ENCODE data around the gene CAMTA1. TPM values are rescaled to one million over a fixed set of nuclear protein-coding genes. Genes with fewer than 3 reads are reported as not detected.

The CAMTA1 gene
- polyA plus RNA-seq, 1 donor from 2014 or later = 162 TPM

GRCh38 chr1:6801966-6802365 lies 16.7 kb downstream of the CAMTA1 start:
- no peak overlapping the region for H3K9ac ChIP-seq (ENCODE audit: low read length)
- no peaks in the 10 kb centered on the region for H3K27me3 ChIP-seq (ENCODE audit: insufficient read depth, low read depth, low read length)
- no peak overlapping the region for H3K4me2 ChIP-seq (ENCODE audit: low read length)
- H3K79me2 ChIP-seq (replicated peaks; ENCODE audit: insufficient read depth, low read length) = peaks cover 51% of the 10 kb centered on the region
- H2AFZ ChIP-seq (ENCODE audit: low read depth, low read length) = no peak overlapping the region
- H4K20me1 ChIP-seq (ENCODE audit: insufficient read depth) = no peaks in the 10 kb centered on the region
- TF ChIP-seq RAD21 (conservative IDR thresholded peaks at IDR 0.05) (no peak), POLR2AphosphoS5 (IDR thresholded peaks at IDR 0.05) (no peak), SMC3 (conservative IDR thresholded peaks at IDR 0.05; ENCODE audit: poor library complexity) (no peak), EZH2 (IDR thresholded peaks at IDR 0.05; ENCODE audit: borderline replicate concordance, insufficient read depth, low read length, poor library complexity, severe bottlenecking) (no peak), MXI1 (conservative IDR thresholded peaks at IDR 0.05; ENCODE audit: poor library complexity, severe bottlenecking) (no peak), CTCF (IDR thresholded peaks at IDR 0.05; ENCODE audit: poor library complexity, severe bottlenecking) (no peak), TAF1 (IDR thresholded peaks at IDR 0.05; ENCODE audit: low read depth) (no peak), EP300 (conservative IDR thresholded peaks at IDR 0.05; ENCODE audit: poor library complexity, severe bottlenecking) (no peak)
- TF ChIP-seq, protein P1, sequence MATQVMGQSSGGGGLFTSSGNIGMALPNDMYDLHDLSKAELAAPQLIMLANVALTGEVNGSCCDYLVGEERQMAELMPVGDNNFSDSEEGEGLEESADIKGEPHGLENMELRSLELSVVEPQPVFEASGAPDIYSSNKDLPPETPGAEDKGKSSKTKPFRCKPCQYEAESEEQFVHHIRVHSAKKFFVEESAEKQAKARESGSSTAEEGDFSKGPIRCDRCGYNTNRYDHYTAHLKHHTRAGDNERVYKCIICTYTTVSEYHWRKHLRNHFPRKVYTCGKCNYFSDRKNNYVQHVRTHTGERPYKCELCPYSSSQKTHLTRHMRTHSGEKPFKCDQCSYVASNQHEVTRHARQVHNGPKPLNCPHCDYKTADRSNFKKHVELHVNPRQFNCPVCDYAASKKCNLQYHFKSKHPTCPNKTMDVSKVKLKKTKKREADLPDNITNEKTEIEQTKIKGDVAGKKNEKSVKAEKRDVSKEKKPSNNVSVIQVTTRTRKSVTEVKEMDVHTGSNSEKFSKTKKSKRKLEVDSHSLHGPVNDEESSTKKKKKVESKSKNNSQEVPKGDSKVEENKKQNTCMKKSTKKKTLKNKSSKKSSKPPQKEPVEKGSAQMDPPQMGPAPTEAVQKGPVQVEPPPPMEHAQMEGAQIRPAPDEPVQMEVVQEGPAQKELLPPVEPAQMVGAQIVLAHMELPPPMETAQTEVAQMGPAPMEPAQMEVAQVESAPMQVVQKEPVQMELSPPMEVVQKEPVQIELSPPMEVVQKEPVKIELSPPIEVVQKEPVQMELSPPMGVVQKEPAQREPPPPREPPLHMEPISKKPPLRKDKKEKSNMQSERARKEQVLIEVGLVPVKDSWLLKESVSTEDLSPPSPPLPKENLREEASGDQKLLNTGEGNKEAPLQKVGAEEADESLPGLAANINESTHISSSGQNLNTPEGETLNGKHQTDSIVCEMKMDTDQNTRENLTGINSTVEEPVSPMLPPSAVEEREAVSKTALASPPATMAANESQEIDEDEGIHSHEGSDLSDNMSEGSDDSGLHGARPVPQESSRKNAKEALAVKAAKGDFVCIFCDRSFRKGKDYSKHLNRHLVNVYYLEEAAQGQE (IDR thresholded peaks at IDR 0.05; ENCODE audit: borderline replicate concordance) = no peak
- no peak overlapping the region for H3K4me3 ChIP-seq (ENCODE audit: low read length)
- H3K9me3 ChIP-seq (ENCODE audit: low read length) = no peaks in the 10 kb centered on the region
- H3K27ac ChIP-seq (ENCODE audit: low read length) = no peak overlapping the region
- no peaks in the 10 kb centered on the region for H3F3A ChIP-seq (ENCODE audit: insufficient read depth, low read length, poor library complexity, severe bottlenecking)
- H3K9me2 ChIP-seq (ENCODE audit: insufficient read depth, low read length) = no peaks in the 10 kb centered on the region
- H3K36me3 ChIP-seq (ENCODE audit: insufficient read depth, low read length) = no peaks in the 10 kb centered on the region

DNA sequence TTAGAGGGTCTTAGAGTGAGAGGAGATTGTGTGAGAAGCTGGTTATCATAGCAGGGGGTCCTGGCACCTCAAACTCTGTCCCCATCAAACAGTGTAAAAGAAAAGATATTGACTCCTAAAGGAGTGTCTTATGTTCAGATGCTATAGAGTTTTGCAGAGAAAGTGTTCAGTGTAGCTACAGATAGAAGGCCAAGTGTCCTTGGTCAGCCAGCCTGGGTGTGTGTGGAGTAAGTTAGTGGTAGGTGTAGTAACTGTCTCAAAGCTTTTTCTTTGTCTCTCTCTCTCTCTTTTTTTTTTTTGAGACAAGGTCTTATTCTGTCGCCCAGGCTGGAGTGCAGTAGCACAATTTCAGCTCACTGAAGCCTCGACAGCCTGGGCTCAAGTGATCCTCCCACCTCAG lies 17.2 kb downstream of the CAMTA1 start:
- H4K20me1 ChIP-seq (ENCODE audit: insufficient read depth) = no peaks in the 10 kb centered on the region
- H3K27ac ChIP-seq (ENCODE audit: low read length) = no peak overlapping the region
- H3K9me3 ChIP-seq (ENCODE audit: low read length) = no peaks in the 10 kb centered on the region
- H3K27me3 ChIP-seq (ENCODE audit: insufficient read depth, low read depth, low read length) = no peaks in the 10 kb centered on the region
- H3K9me2 ChIP-seq (ENCODE audit: insufficient read depth, low read length) = no peaks in the 10 kb centered on the region
- H3K4me2 ChIP-seq (ENCODE audit: low read length) = no peak overlapping the region
- no peak overlapping the region for H2AFZ ChIP-seq (ENCODE audit: low read depth, low read length)
- H3K79me2 ChIP-seq (replicated peaks; ENCODE audit: insufficient read depth, low read length) = peaks cover 53% of the 10 kb centered on the region
- no peaks in the 10 kb centered on the region for H3K36me3 ChIP-seq (ENCODE audit: insufficient read depth, low read length)
- TF ChIP-seq POLR2AphosphoS5 (IDR thresholded peaks at IDR 0.05) (no peak), EP300 (conservative IDR thresholded peaks at IDR 0.05; ENCODE audit: poor library complexity, severe bottlenecking) (no peak), EZH2 (IDR thresholded peaks at IDR 0.05; ENCODE audit: borderline replicate concordance, insufficient read depth, low read length, poor library complexity, severe bottlenecking) (no peak), RAD21 (conservative IDR thresholded peaks at IDR 0.05) (no peak), CTCF (IDR thresholded peaks at IDR 0.05; ENCODE audit: poor library complexity, severe bottlenecking) (no peak), SMC3 (conservative IDR thresholded peaks at IDR 0.05; ENCODE audit: poor library complexity) (no peak), MXI1 (conservative IDR thresholded peaks at IDR 0.05; ENCODE audit: poor library complexity, severe bottlenecking) (no peak), TAF1 (IDR thresholded peaks at IDR 0.05; ENCODE audit: low read depth) (no peak)
- TF ChIP-seq, protein P1 (IDR thresholded peaks at IDR 0.05; ENCODE audit: borderline replicate concordance) = no peak
- H3K4me3 ChIP-seq (ENCODE audit: low read length) = no peak overlapping the region
- H3F3A ChIP-seq (ENCODE audit: insufficient read depth, low read length, poor library complexity, severe bottlenecking) = no peaks in the 10 kb centered on the region
- H3K9ac ChIP-seq (ENCODE audit: low read length) = no peak overlapping the region

Measured in neural cell (in vitro differentiated cells).